NCI-H345 (cell line): ENCODE data around the gene MAPK10.
"Not testable (repeated sequence)": the region's sequence is repeated elsewhere in the genome, so short reads cannot be mapped to it uniquely, and the experiment has no call there.

Experiments used
- DNase-seq: peaks from one replicate; lab custom pipeline; 2025; lab: John Stamatoyannopoulos, UW

MAPK10 gene

GRCh38 chr4:86184216-86184900 lies 175.5 kb downstream of the MAPK10 start:
- DNase-seq, result no peak

DNA sequence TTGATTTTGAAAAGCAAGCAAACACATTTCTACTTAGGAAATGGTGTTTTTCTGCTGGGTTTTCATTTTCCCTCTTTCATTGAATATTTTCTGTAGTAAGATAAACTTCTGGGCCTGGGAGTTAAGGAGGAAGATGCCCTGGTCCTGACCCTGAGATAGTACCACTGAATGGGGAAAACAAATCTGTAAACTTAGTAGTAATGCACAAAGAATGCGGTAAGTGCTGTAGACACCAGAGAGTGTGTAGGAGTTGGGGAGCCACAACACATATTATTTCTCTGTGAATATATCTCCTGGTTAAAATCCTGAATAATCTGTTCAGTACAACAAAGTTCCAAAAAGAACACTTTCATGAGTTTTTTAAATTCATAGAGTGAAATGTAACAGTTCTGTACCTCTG lies 178.3 kb downstream of the MAPK10 start:
- no peak for DNase-seq

DNA sequence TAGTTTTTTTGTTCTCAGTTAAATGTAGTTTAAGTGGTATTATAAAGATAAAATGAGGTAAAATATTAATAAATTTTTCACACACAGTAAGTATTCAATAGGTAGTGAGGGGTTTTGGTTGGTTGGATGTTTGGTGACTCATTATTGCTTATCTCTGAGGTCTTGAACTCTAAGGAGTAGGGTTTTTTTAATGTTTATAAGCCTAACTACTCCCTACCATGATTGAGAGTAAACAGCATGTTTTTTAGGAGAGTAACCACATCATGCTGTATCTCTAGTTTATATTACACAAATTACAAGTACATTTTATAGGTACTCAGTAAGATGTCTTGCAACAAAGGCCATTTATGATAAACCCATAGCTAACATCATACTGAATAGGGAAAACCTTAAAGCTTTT lies 181.6 kb downstream of the MAPK10 start:
- no peak for DNase-seq

- DNase-seq, result no peak
Measured at GRCh38 chr4:86174506-86174905, 185.3 kb downstream of the MAPK10 start.

DNA sequence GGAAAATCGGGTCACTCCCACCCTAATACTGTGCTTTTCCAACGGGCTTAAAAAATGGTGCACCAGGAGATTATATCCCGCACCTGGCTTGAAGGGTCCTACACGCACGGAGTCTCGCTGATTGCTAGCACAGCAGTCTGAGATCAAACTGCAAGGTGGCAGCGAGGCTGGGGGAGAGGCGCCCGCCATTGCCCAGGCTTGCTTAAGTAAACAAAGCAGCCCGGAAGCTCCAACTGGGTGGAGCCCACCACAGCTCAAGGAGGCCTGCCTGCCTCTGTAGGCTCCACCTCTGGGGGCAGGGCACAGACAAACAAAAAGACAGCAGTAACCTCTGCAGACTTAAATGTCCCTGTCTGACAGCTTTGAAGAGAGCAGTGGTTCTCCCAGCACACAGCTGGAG lies 191.5 kb downstream of the MAPK10 start:
- DNase-seq, result not testable (repeated sequence)

- no peak for DNase-seq
Measured at GRCh38 chr4:86160426-86160825, 199.4 kb downstream of the MAPK10 start.

DNA sequence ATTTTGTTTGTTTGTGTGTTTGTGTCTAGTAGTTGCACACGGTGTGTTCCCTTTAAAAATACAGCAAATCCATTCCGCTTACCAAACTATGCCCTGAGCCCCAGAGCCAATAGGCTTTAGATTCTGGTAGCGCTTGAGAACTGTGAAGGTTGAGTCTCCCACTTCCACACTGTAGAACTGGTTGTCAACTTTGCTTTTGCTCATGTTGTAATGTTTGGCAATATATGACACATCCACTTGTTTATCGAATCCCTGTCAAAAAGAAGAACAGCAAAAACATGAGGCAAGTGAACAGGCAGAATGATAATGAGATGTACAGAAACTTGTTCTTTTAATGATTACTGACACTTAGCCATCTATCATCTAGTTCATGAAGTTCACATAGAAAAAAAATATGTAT lies 200.6 kb downstream of the MAPK10 start:
- DNase-seq, result no peak

DNA sequence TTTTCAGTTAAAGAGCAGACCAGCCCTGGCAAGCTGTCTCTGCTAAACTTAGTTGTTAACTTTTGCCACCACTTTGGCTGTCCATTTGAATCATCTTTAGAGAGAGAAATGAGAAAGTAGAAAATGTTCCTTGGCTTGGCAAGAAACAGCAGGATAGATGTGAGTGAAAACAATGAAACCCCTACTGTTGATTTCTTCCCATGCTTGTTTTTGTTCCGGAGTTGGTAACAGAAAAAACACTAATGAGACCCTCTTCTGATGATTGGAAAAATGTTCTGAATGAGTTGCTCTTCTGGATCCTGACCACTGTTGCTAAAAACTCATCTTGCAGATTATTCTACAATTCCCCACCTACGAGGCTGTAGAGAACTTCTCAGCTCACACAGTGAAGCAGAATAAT lies 203.3 kb downstream of the MAPK10 start:
- DNase-seq, result no peak

GRCh38 chr4:86155766-86156165 lies 204.1 kb downstream of the MAPK10 start:
- DNase-seq, result no peak

- no peak for DNase-seq
Measured at GRCh38 chr4:86152454-86152853, 207.4 kb downstream of the MAPK10 start.

GRCh38 chr4:86151196-86151595 lies 208.7 kb downstream of the MAPK10 start:
- DNase-seq, result no peak

DNA sequence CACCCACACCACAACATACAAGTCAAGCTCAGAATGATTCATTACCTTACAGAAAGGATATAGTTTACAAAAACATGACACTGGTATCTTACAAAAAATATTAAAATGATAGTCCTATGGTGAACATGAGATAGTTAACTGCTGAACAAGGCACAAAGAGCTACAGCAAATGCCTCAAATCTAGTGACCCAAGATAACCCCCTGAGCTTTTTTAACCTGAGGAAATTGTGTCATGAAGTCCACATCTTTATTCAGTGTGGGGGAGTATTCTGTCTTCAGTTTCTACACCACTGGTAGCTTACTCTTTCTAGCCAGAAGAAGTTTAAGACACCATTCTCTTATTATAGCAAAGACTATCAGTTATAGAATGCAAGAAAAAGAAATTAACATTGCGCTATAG lies 218.7 kb downstream of the MAPK10 start:
- no peak for DNase-seq

DNA sequence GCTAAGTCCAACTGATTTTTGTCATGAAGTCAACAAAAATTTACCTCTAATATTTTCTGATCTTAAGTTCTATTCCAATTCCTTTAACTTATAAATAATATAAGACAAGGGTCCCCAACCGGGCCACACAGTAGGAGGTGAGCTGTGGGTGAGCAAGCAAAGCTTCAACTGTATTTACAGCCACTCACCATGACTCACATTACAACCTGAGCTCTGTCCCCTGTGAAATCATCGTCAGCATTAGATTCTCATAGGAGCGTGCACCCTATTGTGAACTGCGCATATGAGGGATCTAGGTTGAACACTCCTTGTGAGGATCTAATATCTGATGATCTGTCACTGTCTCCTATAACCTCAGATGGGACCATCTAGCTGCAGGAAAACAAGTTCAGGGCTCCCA lies 227.4 kb downstream of the MAPK10 start:
- no peak for DNase-seq

DNA sequence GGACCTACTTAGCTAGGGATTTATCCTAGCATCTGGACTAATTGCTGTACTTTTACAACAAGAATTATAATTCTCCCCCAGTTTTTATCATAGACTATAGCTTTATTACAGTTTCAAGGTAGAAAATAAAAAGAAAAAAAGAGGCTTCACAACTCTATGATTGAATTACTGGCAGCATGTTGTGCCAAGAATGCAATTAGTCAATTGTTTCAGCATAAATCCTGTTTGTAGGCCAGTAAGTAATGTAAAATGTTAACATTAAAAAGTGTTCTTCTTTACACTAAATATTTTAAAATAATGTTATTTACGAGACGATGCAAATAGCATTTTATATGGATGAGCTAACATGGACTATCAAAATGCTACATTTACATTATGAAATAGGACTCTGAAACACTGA lies 228.4 kb downstream of the MAPK10 start:
- DNase-seq, result no peak

GRCh38 chr4:86130160-86130933 lies 229.5 kb downstream of the MAPK10 start:
- no peak for DNase-seq

- DNase-seq, result no peak
Measured at GRCh38 chr4:86129546-86129945, 230.3 kb downstream of the MAPK10 start.

GRCh38 chr4:86122404-86122803 lies 237.4 kb downstream of the MAPK10 start:
- no peak for DNase-seq

- DNase-seq, result no peak
Measured at GRCh38 chr4:86118711-86119110, 241.1 kb downstream of the MAPK10 start.

- DNase-seq, result no peak
Measured at GRCh38 chr4:86117705-86118302, 242.0 kb downstream of the MAPK10 start.

- DNase-seq, result no peak
Measured at GRCh38 chr4:86114563-86114962, 245.3 kb downstream of the MAPK10 start.

GRCh38 chr4:86108834-86109233 lies 251.0 kb downstream of the MAPK10 start:
- DNase-seq, result no peak

DNA sequence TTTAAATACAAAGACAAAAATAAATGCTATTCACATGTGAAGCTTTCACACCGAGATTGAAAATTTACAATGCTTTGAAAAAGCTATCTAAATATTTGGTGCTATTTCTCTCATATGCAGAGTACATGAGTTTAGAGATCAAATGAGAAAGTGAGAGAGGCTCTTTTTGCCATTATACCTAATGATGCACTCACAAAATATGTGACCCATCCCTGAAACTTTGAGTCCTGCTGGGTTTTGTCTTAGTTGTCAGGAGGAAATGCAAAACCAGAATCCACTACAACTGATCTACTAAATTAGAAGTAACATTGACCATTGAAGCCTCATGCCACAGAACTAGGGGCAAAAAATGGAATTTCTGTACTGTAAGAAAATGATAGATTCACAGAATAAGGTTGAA lies 251.7 kb downstream of the MAPK10 start:
- no peak for DNase-seq

GRCh38 chr4:86107112-86107511 lies 252.7 kb downstream of the MAPK10 start:
- DNase-seq, result no peak
